Spinal cord (tissue), 10 donors: ENCODE measurements around the gene FHOD3. TPM values are rescaled to one million over a fixed set of nuclear protein-coding genes. Genes with fewer than 3 reads are reported as not detected.

Experiments
- DNase-seq, 6 donors: peaks; one replicate each; pipeline versions ENCODE4 v3.0.0 to v3.0.0-alpha.2; 2013 to 2015; ENCODE audit warnings: low spot score in 6 of 6, low read depth in 4 of 6
- H3K27ac ChIP-seq: one replicate; pipeline ENCODE4 v1.5.1; 2013; ENCODE audit warnings: low read depth, low read length, control low read depth
- H3K27me3 ChIP-seq: one replicate; pipeline ENCODE4 v1.6.1; 2013; ENCODE audit warnings: low read length; ENCODE audit not compliant: control insufficient read depth, insufficient read depth
- H3K36me3 ChIP-seq: one replicate; pipeline ENCODE4 v1.6.1; 2013; ENCODE audit warnings: low read length; ENCODE audit not compliant: control insufficient read depth, insufficient read depth
- H3K4me1 ChIP-seq: one replicate; pipeline ENCODE4 v1.6.1; 2013; ENCODE audit warnings: low read length; ENCODE audit not compliant: control insufficient read depth, insufficient read depth
- H3K4me3 ChIP-seq: one replicate; pipeline ENCODE4 v1.5.1; 2013; ENCODE audit warnings: low read depth, low read length, control low read depth
- H3K9me3 ChIP-seq: one replicate; pipeline ENCODE4 v1.6.1; 2013; ENCODE audit warnings: low read length; ENCODE audit not compliant: control insufficient read depth, insufficient read depth
- WGBS: methylation state at CpG from one replicate; pipeline ENCODE4 v1.1.5; 2013; ENCODE audit warnings: missing lambda C conversion rate; ENCODE audit not compliant: insufficient coverage; 5-methylcytosine and 5-hydroxymethylcytosine counted together
- polyA plus RNA-seq, 2 donors: library from polyadenylated mRNA; unstranded; fragments of 120-200 nt; gene quantifications; one replicate each; pipeline ENCODE4 v1.2.1, GENCODE V29; 2013; ENCODE audit not compliant: insufficient read length in 2 of 2
- total RNA-seq, 2 donors: library from RNA; depleted of rRNA in 1 of 2; stranded (reverse); fragments of 120-200 nt in 1 of 2; fragments of >200 nt in 1 of 2; gene quantifications; one replicate each; pipeline versions ENCODE4 v1.2.3 to v1.2.4, GENCODE V29; 2013 to 2014
- donor health status: healthy.

The FHOD3 gene
- total and polyA plus RNA-seq, 4 donors: 30.0 to 53.4 (median 52.1) TPM

DNA sequence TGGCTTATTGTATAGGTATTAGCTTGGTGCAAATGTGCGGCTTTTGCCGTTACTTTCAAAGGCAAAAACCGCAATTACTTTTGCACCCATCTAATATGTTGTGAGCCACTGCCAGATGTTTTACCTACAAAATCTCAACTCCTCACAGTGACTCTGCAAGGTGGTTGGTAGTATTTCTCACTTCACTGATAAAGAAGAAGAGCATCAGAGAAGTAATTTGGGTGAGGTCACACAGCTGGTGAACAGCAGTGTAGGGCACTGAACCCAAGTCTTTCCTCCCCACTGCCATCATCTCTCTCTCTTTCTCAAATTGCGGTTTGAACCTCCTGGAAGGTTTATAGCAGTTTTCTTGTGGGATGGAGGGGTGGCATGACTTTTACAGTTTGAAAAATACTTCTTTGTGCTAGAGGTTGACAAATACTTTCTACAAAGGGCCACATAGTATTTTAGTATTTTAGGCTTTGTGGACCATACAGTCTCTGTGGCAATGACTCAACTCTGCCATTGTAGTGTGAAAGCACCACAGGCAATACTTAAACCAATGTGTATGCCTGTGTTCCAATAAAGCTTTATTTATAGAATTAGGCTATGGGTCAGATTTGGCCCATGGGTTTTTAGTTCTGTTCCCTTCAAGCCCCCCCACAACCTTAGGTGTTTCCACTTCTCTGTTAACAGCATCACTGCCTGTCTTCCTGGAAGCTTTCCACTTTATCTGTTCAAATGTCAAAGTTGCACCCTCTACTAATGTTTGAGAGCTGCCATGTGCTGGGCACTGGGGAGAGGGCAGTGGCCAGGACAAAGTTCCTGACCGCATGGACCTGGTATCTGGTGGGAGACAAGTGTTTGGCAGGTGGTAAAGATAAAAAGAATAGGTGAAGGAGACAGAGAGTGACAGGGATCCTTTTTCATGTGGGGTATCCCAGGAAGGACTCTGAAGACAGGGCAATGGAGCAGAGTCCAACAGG is 30.1 kb downstream of the FHOD3 start:
- Histone ChIP-seq H3K36me3 (no peaks in the 10 kb centered on the region), H3K4me1 (peaks cover 9% of the 10 kb centered on the region), H3K9me3 (no peaks in the 10 kb centered on the region), H3K4me3 (no peak overlapping the region), H3K27me3 (no peaks in the 10 kb centered on the region), H3K27ac (no peak overlapping the region)
- 100% methylated on average over 1 of the region's 5 CpGs for WGBS
- DNase-seq: no peak

DNA sequence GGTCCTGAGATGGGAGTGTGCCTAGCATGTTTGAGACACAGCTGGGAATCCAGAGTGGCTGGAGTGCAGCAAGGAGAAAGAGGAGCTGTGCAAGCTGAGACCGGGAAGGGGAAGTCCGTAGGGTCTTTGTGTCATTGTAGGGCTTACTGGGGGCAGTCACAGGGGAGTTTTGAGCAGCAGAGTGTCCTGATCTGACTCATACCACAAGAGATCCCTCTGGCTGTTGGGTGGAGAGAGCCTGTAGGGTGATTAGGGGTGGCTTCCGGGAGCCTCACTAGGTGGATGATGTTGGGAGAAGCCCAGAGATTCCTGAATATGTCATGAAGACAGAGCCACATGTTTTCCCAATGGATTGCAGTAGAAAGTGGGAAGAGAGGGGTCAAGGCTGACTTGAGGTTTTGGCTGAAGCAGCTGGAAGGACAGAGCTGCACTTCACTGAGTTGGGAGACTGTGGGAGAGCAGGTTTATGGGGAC is 30.9 kb downstream of the FHOD3 start:
- H3K9me3 ChIP-seq: no peaks in the 10 kb centered on the region
- no peak overlapping the region for H3K27ac ChIP-seq
- 94% methylated on average over 3 of the region's 3 CpGs for WGBS
- DNase-seq: no peak
- peaks cover 9% of the 10 kb centered on the region for H3K4me1 ChIP-seq
- H3K4me3 ChIP-seq: no peak overlapping the region
- H3K36me3 ChIP-seq: no peaks in the 10 kb centered on the region
- H3K27me3 ChIP-seq: no peaks in the 10 kb centered on the region

DNA sequence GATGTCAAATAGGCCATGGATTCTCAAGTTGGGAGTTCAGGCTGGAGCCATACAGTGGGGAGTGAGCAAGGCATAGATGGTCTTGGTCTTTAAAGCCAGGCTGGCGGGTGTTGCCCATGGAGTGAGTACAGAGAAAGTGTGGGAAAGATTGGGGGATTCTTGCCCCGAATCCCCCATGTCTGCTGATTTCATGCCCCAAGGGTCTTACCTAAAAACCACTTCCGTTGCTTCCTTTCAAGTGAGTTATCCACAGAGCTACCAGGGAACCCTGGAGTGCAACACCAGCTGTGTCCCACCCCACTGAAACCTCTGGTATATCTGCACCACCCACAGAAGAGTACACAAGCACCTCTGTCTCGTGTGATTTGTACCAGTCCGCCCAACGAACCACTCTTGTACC is 31.4 kb downstream of the FHOD3 start:
- DNase-seq: no peak
- Histone ChIP-seq H3K9me3 (no peaks in the 10 kb centered on the region), H3K27me3 (no peaks in the 10 kb centered on the region), H3K4me3 (no peak overlapping the region), H3K27ac (no peak overlapping the region), H3K4me1 (peaks cover 9% of the 10 kb centered on the region), H3K36me3 (no peaks in the 10 kb centered on the region)
- 92% methylated on average over 6 of the region's 6 CpGs for WGBS

DNA sequence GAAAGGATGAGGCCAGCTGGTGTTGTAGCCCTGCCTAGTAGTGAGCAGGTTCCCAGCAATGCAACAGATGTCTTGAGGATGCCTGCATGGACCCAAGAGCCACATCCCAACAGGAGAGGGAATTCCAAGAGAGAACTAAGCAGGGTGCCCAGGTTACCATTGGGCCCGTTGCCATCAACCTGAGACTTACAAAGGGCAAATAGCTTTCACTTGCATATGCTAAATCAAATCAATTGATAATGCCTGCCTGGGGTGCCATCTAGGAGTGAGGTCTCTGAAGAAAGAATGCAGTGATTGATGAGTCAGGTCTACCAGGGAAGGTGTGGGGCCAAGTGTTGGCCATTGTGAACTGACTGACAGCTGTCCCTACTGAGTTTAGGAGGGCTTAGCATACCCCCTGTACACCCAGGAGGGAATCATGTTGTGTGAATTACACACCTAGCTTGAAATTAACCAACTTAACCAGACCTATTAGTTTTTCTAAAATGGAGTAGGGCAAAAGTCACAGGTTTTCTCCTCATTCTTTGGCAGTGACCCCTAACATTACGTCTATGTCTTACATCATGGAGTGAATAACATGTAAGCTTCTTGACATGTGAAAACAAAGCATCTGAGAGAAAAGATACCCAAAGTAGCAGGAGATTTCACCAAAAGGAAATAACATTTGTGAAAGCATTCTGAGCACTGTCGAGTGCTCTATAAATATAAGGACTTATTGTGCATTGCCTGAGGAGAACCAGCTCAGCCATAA is 32.3 kb downstream of the FHOD3 start:
- H3K4me3 ChIP-seq: no peak overlapping the region
- no peaks in the 10 kb centered on the region for H3K27me3 ChIP-seq
- peaks cover 9% of the 10 kb centered on the region for H3K4me1 ChIP-seq
- H3K36me3 ChIP-seq: no peaks in the 10 kb centered on the region
- DNase-seq: no peak
- no peaks in the 10 kb centered on the region for H3K9me3 ChIP-seq
- WGBS: no CpG with 5 or more reads among the region's 3 CpGs
- H3K27ac ChIP-seq: no peak overlapping the region

DNA sequence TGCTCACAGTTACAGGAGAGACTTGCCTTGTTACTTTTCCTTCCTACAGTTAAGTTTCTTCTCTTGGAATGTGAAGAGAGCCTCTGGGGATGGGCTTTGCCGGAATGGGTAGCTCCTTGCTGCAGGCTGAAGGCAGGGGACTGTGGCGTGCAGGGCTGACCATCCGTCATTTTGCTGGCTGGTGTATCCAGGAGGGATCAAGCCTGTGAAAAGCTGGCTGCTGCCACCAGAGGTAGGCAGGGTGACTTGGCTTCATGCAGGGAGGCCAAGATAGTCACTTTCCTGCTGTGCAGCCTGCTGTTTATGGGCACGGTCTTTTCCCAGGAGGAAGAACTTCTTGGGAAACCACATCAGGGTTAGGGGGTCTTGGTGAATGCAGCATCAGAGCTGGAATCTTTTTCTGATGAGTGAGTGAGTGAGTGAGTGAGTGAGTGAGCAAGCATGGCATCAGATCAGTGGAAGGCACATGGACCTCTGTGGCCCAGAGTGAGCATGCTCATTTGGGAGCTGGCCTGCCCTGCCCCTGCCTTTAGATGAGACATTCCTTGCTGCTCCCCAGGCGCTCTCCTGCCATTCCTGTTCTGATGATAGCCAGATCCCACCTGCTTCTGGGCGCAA is 33.0 kb downstream of the FHOD3 start:
- no peaks in the 10 kb centered on the region for H3K9me3 ChIP-seq
- no peak for DNase-seq
- H3K27ac ChIP-seq: no peak overlapping the region
- no peaks in the 10 kb centered on the region for H3K36me3 ChIP-seq
- peaks cover 9% of the 10 kb centered on the region for H3K4me1 ChIP-seq
- no peaks in the 10 kb centered on the region for H3K27me3 ChIP-seq
- H3K4me3 ChIP-seq: no peak overlapping the region
- WGBS: 80% methylated on average over 6 of the region's 6 CpGs

DNA sequence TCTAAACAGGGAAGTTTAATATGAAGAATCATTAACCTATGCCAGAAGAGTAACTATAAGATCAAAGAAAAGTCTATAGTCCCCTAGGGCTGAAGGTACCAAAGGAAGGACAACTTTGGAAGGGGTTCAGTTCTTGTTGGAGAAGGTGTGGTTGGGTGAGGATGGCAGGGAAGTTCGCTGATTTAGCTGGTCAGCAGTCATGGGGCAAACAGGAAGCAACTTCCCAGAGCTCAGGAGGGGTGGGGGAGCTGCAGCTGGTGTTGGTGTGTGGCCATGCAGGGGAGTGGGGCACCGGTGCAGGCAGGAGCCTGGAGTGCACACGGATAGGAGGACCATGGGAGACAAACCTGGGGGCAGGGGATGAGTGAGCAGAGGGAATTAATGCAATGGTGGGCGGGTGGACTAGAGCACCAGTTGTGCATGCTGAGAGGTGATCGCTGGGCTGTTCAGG is 34.0 kb downstream of the FHOD3 start:
- Histone ChIP-seq H3K36me3 (no peaks in the 10 kb centered on the region), H3K9me3 (no peaks in the 10 kb centered on the region), H3K27me3 (no peaks in the 10 kb centered on the region), H3K27ac (no peak overlapping the region), H3K4me3 (no peak overlapping the region), H3K4me1 (peaks cover 9% of the 10 kb centered on the region)
- 55% methylated on average over 5 of the region's 5 CpGs for WGBS
- DNase-seq: no peak

DNA sequence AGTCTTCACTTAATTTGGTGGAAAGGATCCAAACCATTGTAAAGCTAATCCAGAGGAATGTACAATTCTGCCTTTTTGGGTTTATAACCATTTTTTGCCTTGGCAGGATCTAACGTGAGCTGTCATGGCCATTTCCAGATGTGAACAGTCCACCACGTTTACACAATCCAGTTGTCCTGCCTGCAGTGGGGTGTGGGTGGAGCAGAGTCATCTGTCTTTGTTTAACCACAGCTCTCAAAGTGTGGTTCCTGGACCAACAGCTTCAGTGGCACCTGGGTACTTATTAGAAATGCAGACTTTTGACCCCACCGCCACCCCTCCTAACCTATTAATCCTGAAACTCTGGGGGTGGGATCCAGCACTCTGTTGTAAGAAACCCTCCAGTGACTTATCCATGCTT is 35.9 kb downstream of the FHOD3 start:
- Histone ChIP-seq H3K4me1 (peaks cover 9% of the 10 kb centered on the region), H3K36me3 (no peaks in the 10 kb centered on the region), H3K27ac (no peak overlapping the region), H3K9me3 (no peaks in the 10 kb centered on the region), H3K27me3 (no peaks in the 10 kb centered on the region), H3K4me3 (no peak overlapping the region)
- no peak for DNase-seq
- 57% methylated on average over 3 of the region's 3 CpGs for WGBS

DNA sequence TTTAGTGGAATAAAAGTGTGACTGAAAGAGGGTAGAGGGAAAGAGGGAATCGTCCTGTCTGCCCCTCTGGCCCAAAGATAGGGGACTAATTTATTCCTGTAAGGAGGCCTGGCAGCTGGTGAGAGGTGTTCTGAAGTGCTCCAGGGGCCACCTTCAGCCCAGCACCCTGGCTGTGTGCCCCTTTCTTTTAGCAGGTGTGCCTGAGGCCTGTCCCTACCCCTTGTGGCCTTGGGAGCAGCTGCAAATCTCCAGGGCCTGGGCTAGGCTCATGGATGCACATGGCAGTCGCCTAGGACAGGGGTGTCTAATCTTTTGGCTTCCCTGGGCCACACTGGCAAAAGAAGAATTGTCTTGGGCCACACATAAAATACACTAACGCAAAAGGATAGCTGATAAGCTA is 37.3 kb downstream of the FHOD3 start:
- Histone ChIP-seq H3K4me1 (peaks cover 12% of the 10 kb centered on the region), H3K9me3 (no peaks in the 10 kb centered on the region), H3K27ac (no peak overlapping the region), H3K36me3 (no peaks in the 10 kb centered on the region), H3K27me3 (no peaks in the 10 kb centered on the region), H3K4me3 (no peak overlapping the region)
- 82% methylated on average over 2 of the region's 3 CpGs for WGBS
- DNase-seq: no peak

DNA sequence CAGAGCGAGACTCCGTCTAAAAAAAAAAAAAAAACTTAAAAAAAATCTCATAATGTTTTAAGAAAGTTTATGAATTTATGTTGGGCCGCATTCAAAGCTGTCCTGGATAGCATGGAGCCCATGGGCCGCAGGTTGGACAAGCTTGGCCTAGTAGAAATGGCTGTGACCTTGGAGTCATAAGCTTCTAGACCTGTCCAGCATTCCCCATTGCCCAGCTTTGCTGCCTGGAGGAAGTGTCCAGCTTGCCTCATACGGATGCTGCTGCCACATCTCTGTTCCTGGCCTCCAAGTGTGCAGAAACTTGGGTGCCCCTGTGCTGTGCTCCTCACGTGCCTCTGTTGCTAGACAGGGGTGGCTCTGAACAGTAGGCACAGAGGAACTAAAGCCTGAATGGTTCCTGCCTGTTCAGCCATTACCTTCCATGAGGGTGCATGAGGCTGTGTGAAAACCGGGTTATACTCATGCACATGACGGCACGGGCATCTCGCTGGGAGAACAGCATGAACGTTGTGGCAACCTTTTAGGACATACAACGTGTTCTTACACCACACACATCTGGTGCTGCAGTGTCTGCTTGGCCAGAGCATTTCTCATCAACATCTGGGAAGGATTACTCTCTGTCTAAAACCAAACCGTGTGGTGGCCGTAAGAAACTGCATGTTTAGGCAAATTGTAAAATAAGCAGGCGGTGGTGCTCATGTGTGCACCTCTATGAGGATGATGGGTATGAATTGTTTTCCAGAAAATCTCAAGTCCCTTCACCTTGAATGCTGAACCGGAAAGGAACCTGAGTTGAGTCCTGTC is 38.2 kb downstream of the FHOD3 start:
- WGBS: 88% methylated on average over 9 of the region's 16 CpGs
- DNase-seq: no peak
- H3K27me3 ChIP-seq: no peaks in the 10 kb centered on the region
- H3K4me1 ChIP-seq: peaks cover 8% of the 10 kb centered on the region
- no peaks in the 10 kb centered on the region for H3K9me3 ChIP-seq
- no peaks in the 10 kb centered on the region for H3K36me3 ChIP-seq
- no peak overlapping the region for H3K4me3 ChIP-seq
- H3K27ac ChIP-seq: no peak overlapping the region
